ENCODE measurements around the gene LIME1.

LIME1 gene

DNA sequence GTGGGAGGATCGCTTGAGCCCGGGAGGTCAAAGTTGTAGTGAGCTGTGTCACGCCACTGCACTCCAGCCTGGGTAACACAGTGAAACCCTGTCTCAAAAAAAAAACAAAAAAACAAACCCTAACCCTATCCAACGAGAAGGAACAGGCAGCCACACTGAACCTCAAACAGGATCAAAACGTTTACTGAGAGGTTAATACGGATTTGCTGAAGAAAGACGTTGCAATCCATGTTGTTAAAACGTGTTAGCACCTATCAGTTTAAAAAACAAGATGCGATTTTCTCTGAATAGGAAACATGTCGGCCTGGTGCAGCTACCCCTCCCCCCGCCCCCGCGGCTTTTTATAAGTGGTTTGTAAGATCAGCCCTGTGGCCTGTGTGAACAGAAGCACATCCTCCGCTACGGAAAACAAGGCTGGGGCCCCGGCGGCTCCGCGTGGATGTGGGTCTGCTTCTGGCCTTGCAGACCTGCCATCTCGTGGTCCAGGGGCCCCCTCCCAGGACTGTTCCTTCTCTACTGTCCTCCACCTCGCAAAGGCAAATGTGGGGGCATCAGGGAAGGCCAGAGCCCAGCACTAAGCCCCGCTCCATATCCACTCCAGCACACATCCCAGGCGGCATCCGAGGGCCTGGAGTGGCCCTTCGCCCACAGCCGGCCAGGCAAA is 14.5 kb downstream of the LIME1 start:
- TF ChIP-seq, protein P1, sequence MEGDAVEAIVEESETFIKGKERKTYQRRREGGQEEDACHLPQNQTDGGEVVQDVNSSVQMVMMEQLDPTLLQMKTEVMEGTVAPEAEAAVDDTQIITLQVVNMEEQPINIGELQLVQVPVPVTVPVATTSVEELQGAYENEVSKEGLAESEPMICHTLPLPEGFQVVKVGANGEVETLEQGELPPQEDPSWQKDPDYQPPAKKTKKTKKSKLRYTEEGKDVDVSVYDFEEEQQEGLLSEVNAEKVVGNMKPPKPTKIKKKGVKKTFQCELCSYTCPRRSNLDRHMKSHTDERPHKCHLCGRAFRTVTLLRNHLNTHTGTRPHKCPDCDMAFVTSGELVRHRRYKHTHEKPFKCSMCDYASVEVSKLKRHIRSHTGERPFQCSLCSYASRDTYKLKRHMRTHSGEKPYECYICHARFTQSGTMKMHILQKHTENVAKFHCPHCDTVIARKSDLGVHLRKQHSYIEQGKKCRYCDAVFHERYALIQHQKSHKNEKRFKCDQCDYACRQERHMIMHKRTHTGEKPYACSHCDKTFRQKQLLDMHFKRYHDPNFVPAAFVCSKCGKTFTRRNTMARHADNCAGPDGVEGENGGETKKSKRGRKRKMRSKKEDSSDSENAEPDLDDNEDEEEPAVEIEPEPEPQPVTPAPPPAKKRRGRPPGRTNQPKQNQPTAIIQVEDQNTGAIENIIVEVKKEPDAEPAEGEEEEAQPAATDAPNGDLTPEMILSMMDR (IDR thresholded peaks at IDR 0.05; ENCODE audit: low read depth, low read length) = no peak
- H3K36me3 ChIP-seq = no peaks in the 10 kb centered on the region
- no peak for DNase-seq
- no peaks in the 10 kb centered on the region for H3K27me3 ChIP-seq (ENCODE audit: insufficient read depth, low read depth, severe bottlenecking)
- H3K9me3 ChIP-seq (ENCODE audit: severe bottlenecking) = no peaks in the 10 kb centered on the region
- H3K27ac ChIP-seq = peak overlapping the region; percentile 52
- no peak overlapping the region for H3K4me3 ChIP-seq (ENCODE audit: low read depth, low read length)

DNA sequence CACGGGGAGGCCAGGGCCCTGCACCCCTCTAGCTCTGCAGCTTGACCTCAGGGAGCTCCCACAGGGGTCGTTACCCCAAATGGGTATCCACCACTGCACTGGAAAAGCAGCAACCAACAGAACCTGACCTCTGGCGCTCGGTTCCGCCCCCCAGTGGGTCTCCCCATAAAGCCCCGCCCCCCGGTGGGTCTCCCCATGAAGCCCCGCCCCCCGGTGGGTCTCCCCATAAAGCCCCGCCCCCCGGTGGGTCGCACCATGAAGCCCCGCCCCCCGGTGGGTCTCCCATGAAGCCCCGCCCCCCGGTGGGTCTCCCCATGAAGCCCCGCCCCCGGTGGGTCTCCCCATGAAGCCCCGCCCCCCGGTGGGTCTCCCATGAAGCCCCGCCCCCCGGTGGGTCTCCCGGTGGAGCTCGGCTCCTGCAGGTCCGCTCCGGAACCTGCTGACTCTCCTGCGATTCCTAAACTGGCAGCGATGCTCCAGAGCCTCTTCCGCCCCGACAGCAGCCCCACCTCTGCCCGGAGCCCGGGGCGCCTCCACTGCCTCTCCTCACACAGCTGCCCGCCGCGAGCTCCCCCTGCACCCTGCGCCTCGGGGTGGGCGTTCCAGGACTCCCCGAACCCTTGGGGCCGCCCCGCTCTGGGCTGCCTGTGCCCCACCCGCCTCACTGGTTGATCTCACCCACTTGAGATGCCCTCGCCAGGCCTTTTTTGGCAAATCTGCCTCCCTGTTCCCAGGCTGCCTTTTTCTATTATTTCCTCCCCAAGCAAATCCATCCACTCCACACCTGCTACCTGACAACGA is 15.2 kb downstream of the LIME1 start:
- Histone ChIP-seq H3K36me3 (no peaks in the 10 kb centered on the region), H3K9me3 (ENCODE audit: severe bottlenecking) (no peaks in the 10 kb centered on the region), H3K27me3 (ENCODE audit: insufficient read depth, low read depth, severe bottlenecking) (no peaks in the 10 kb centered on the region), H3K27ac (peak overlapping the region; percentile 52), H3K4me3 (ENCODE audit: low read depth, low read length) (no peak overlapping the region)
- DNase-seq = no peak
- TF ChIP-seq, protein P1 (IDR thresholded peaks at IDR 0.05; ENCODE audit: low read depth, low read length) = no peak

DNA sequence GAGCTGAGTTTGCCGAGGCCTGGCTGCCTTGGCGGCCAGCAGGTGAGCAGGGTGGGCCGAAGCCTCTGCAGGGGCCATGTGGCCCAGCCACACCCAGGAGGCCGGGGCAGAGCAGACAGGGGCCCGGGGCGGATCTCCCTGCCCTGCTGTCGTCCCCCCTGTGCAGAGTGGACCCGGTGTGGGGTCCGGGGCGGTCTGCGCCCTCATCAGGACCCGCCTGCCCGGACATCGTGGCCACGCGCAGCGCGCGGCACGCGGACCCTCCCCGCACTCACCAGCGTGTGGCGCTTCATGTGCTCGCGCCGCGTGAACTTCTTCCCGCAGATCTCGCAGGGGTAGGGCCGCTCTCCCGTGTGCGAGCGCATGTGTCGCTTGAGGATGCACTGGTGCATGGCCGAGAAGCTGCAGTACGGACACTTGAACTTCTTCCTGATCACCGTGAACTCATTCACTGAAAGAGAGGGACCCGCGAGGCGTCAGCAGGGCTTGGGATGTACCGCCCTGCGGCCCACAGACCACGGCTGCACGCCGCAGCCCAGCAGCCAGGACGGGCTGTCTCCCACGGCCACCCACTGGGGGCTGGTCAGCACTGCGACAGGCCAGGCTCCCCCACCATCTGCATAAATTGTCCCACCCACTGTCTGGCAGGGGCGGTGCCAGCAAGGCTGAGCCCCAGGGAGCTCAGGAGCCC is 16.1 kb downstream of the LIME1 start:
- no peak overlapping the region for H3K4me3 ChIP-seq (ENCODE audit: low read depth, low read length)
- H3K9me3 ChIP-seq (ENCODE audit: severe bottlenecking) = no peaks in the 10 kb centered on the region
- no peaks in the 10 kb centered on the region for H3K36me3 ChIP-seq
- TF ChIP-seq, protein P1 (IDR thresholded peaks at IDR 0.05; ENCODE audit: low read depth, low read length) = no peak
- no peak overlapping the region for H3K27ac ChIP-seq
- H3K27me3 ChIP-seq (ENCODE audit: insufficient read depth, low read depth, severe bottlenecking) = no peaks in the 10 kb centered on the region
- no peak for DNase-seq

DNA sequence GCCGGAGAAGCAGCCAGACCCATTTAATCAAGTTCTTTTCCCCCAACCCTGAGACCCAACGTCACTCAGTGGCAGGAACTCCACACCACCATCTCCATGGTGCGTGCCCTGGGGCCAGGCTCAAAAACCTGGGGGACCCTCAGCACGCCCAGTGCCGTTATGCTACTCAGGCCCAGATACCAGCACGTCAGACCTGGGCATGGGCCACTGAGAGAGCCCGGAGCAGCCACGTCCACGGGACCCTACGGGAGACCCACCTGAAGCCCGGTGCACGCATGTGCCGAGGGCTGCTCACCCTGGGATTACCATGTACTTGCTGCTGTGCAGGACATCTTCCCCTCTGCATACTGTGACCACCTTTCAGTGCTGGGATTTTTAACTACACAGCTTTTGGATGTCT is 16.9 kb downstream of the LIME1 start:
- H3K27ac ChIP-seq = no peak overlapping the region
- H3K9me3 ChIP-seq (ENCODE audit: severe bottlenecking) = no peaks in the 10 kb centered on the region
- no peaks in the 10 kb centered on the region for H3K36me3 ChIP-seq
- H3K4me3 ChIP-seq (ENCODE audit: low read depth, low read length) = no peak overlapping the region
- TF ChIP-seq, protein P1 (IDR thresholded peaks at IDR 0.05; ENCODE audit: low read depth, low read length) = no peak
- no peak for DNase-seq
- no peaks in the 10 kb centered on the region for H3K27me3 ChIP-seq (ENCODE audit: insufficient read depth, low read depth, severe bottlenecking)

DNA sequence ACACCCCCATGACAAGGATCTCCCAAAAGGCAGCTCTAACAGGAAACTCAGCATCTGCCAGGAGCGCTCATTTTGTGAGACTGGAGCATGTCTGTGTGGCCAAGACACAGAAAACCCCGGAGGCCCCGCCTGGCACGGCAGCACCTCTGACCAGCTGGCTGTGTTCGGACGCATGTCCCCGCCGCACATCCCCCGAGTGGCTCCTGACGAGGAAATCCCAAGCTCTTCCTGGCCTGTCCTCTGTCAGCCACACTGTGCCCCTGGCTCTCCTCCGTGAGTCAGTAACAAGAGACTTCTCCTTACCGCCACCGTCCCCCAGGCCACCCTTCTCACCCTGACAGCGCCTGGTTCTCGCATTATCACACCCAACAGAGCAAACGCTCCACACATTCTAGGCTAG is 17.5 kb downstream of the LIME1 start:
- no peak overlapping the region for H3K27ac ChIP-seq
- no peak for DNase-seq
- H3K36me3 ChIP-seq = no peaks in the 10 kb centered on the region
- TF ChIP-seq, protein P1 (IDR thresholded peaks at IDR 0.05; ENCODE audit: low read depth, low read length) = no peak
- no peaks in the 10 kb centered on the region for H3K9me3 ChIP-seq (ENCODE audit: severe bottlenecking)
- no peaks in the 10 kb centered on the region for H3K27me3 ChIP-seq (ENCODE audit: insufficient read depth, low read depth, severe bottlenecking)
- no peak overlapping the region for H3K4me3 ChIP-seq (ENCODE audit: low read depth, low read length)
